ENCODE results near the gene TRMT61B. TPM values are rescaled to one million over a fixed set of nuclear protein-coding genes. Genes with fewer than 3 reads are reported as not detected.
A peak's percentile ranks its signal among the peaks of the same experiment; 100 is the strongest.

The TRMT61B gene
- total and polyA plus RNA-seq, 2 of the 4 experiments (the other 2 are of a cell fraction): 5.7 to 6.6 TPM

DNA sequence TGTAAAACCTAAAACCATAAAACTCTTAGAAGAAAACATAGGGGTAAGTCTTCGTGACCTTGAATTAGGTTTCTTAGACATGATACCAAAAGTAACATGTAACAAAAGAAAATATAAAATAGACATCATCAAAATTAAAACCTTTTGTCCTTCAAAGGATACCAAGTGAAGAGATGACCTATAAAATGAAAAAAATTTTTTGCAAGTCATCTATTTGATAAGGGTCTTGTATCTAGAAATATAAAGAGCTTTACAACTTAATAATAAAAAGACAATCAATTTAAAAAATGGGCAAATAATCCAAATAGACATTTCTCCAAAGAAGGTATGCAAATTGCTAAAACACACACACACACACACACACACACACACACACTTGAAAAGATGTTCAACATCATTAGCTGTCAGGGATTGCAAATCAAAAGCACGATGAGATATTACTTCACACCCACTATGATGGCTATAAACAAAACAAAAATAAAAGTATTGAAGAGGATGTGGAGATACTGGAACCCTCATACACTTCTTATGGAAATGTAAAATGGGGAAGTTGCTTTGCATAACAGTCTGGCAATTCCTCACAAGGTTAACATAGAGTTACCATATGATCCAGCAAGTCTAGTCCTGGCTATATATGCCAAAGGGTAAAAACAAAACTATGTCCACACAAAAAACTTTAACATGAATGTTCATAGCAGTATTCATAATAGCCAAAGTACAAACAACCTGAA is 36.2 kb downstream of the TRMT61B start:
- Histone ChIP-seq H3K27ac (ENCODE audit: insufficient read depth, low read length) (no peak overlapping the region), H3K79me1 (ENCODE audit: low read depth in 1 of 2, low read length in 2 of 2) (no peaks in the 10 kb centered on the region), H4K5ac (ENCODE audit: low read depth, low read length) (no peak overlapping the region), H3K56ac (ENCODE audit: extremely low read depth, insufficient read depth, low read length) (no peak overlapping the region), H2BK120ac (ENCODE audit: low read depth, low read length) (no peak overlapping the region), H4K91ac (ENCODE audit: insufficient read depth, low read depth, low read length) (no peak overlapping the region), H3K18ac (ENCODE audit: low read depth, low read length) (no peak overlapping the region), H3K23ac (ENCODE audit: low read depth, low read length) (no peak overlapping the region), H3K9ac (ENCODE audit: low read depth, low read length) (no peak overlapping the region), H2AFZ (replicated peaks; ENCODE audit: low read length, poor library complexity) (no peak overlapping the region), H4K20me1 (ENCODE audit: insufficient read depth, low read length) (no peaks in the 10 kb centered on the region), H3K4ac (ENCODE audit: low read depth, low read length) (no peak overlapping the region), H3K27me3 (ENCODE audit: control insufficient read depth, insufficient read depth, low read length) (no peaks in the 10 kb centered on the region), H2BK5ac (ENCODE audit: low read depth, low read length, poor library complexity, severe bottlenecking) (no peak overlapping the region), H3K4me2 (ENCODE audit: low read depth, low read length) (no peak overlapping the region), H3K9me3 (ENCODE audit: control insufficient read depth, insufficient read depth, low read length) (no peaks in the 10 kb centered on the region), H4K8ac (ENCODE audit: low read depth in 2 of 2, low read length in 2 of 2) (no peak overlapping the region), H2BK20ac (ENCODE audit: low read depth, low read length) (no peak overlapping the region), H2BK15ac (ENCODE audit: low read depth, low read length) (no peak overlapping the region), H3K4me1 (ENCODE audit: control insufficient read depth, insufficient read depth, low read length) (no peaks in the 10 kb centered on the region), H2AK9ac (replicated peaks; ENCODE audit: low read depth, low read length, poor library complexity) (no peak overlapping the region), H3K9me1 (ENCODE audit: insufficient read depth, low read length) (no peaks in the 10 kb centered on the region), H3K14ac (replicated peaks; ENCODE audit: low read depth, low read length) (no peak overlapping the region), H3K4me3 (ENCODE audit: insufficient read depth, low read depth, low read length) (no peak overlapping the region), H2AK5ac (ENCODE audit: low read depth, low read length) (no peak overlapping the region), H3K36me3 (ENCODE audit: control insufficient read depth, insufficient read depth, low read length) (no peaks in the 10 kb centered on the region)
- DNase-seq: no peak
- WGBS, 2 experiments (ENCODE audit: extremely low coverage in 2 of 2, insufficient read length in 1 of 2): no CpG with 5 or more reads among the region's 2 CpGs
- no peak for ATAC-seq (ENCODE audit: low read depth)
- no TSS peak for BruUV-seq (replicated peaks)
- in situ Hi-C loops (cut with MboI; ENCODE audit: low sequenced_read_pairs) (no loop called here), intact Hi-C loops (cut with micrococcal nuclease) (no loop called here), dilution Hi-C loops (cut with HindIII; ENCODE audit: low sequenced_read_pairs, unreplicated experiment) (no loop called here)
- TF ChIP-seq USF2 (IDR thresholded peaks at IDR 0.05; ENCODE audit: low read depth, low read length) (no peak), RAD21 (IDR thresholded peaks at IDR 0.05; ENCODE audit: low read length) (no peak), POLR2A (IDR thresholded peaks at IDR 0.05; ENCODE audit: low read depth, low read length) (no peak), NFE2L2 (IDR thresholded peaks at IDR 0.05; ENCODE audit: low read depth, low read length) (0 out of 2 replicates have a peak, but pooled peaks have one; percentile 8), CEBPB (IDR thresholded peaks at IDR 0.05; ENCODE audit: low read depth, low read length) (no peak)
- ChIA-PET CTCF (no interaction called here), POLR2A (ENCODE audit: unreplicated experiment) (interaction anchor here (0.6 kb wide), 1 partner anchor 24 kb away, joined by 8 read pairs; no protein-coding TSS in a partner anchor)
